Measurements from ENCODE around the gene SLC30A10. TPM values are rescaled to one million over a fixed set of nuclear protein-coding genes. Genes with fewer than 3 reads are reported as not detected.

Gene SLC30A10
- total RNA-seq (2021) (0.26 to 0.41 TPM (median 0.30 TPM) in 3 replicates), Bru-seq, nascent RNA (percentile 28 among the genes with signal in this experiment)
- long read RNA-seq, experiment 1, partial matches to known transcripts, result 0 of 2 reads
- long read RNA-seq, experiment 1, other reads (novel, unspliced or antisense), result 2 of 2 reads
- long read RNA-seq, experiment 2, result 0 reads
- long read RNA-seq, experiment 3, result 0 reads

- Mint-ChIP-seq H3K27me3 (ENCODE audit: low read depth) (peaks cover 38% of the 10 kb centered on the region), H3K4me3 (peak within 1 kb of the TSS; percentile 83), H3K27ac (no peak within 1 kb of the TSS), H3K36me3 (no peaks in the 10 kb centered on the region), H3K9me3 (no peaks in the 10 kb centered on the region), H3K4me1 (peaks cover 17% of the 10 kb centered on the region)
- DNase-seq (ENCODE audit: low spot score), result peak; percentile 50
- POLR2A ChIA-PET, result interaction anchor here (1.3 kb wide), 1 partner anchor 89 kb away, joined by 3 read pairs; no protein-coding TSS in a partner anchor
- ATAC-seq, result peak; percentile 74
- CTCF ChIA-PET, result no interaction called here
- TF ChIP-seq, protein P1, sequence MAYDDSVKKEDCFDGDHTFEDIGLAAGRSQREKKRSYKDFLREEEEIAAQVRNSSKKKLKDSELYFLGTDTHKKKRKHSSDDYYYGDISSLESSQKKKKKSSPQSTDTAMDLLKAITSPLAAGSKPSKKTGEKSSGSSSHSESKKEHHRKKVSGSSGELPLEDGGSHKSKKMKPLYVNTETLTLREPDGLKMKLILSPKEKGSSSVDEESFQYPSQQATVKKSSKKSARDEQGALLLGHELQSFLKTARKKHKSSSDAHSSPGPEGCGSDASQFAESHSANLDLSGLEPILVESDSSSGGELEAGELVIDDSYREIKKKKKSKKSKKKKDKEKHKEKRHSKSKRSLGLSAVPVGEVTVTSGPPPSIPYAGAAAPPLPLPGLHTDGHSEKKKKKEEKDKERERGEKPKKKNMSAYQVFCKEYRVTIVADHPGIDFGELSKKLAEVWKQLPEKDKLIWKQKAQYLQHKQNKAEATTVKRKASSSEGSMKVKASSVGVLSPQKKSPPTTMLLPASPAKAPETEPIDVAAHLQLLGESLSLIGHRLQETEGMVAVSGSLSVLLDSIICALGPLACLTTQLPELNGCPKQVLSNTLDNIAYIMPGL (CRISPR knock-in tag; IDR thresholded peaks at IDR 0.05), result peak; percentile 75
- TF ChIP-seq ZNF423 (CRISPR knock-in tag; IDR thresholded peaks at IDR 0.05), result peak; percentile 46; the same call in 1 of the 2 replicates
- TF ChIP-seq, protein P2, sequence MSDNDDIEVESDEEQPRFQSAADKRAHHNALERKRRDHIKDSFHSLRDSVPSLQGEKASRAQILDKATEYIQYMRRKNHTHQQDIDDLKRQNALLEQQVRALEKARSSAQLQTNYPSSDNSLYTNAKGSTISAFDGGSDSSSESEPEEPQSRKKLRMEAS (CRISPR knock-in tag; IDR thresholded peaks at IDR 0.05), result peak; percentile 64
- TF ChIP-seq FOXP1 (CRISPR knock-in tag; IDR thresholded peaks at IDR 0.05; ENCODE audit: borderline replicate concordance), result peak; percentile 79
- TF ChIP-seq, protein P3, sequence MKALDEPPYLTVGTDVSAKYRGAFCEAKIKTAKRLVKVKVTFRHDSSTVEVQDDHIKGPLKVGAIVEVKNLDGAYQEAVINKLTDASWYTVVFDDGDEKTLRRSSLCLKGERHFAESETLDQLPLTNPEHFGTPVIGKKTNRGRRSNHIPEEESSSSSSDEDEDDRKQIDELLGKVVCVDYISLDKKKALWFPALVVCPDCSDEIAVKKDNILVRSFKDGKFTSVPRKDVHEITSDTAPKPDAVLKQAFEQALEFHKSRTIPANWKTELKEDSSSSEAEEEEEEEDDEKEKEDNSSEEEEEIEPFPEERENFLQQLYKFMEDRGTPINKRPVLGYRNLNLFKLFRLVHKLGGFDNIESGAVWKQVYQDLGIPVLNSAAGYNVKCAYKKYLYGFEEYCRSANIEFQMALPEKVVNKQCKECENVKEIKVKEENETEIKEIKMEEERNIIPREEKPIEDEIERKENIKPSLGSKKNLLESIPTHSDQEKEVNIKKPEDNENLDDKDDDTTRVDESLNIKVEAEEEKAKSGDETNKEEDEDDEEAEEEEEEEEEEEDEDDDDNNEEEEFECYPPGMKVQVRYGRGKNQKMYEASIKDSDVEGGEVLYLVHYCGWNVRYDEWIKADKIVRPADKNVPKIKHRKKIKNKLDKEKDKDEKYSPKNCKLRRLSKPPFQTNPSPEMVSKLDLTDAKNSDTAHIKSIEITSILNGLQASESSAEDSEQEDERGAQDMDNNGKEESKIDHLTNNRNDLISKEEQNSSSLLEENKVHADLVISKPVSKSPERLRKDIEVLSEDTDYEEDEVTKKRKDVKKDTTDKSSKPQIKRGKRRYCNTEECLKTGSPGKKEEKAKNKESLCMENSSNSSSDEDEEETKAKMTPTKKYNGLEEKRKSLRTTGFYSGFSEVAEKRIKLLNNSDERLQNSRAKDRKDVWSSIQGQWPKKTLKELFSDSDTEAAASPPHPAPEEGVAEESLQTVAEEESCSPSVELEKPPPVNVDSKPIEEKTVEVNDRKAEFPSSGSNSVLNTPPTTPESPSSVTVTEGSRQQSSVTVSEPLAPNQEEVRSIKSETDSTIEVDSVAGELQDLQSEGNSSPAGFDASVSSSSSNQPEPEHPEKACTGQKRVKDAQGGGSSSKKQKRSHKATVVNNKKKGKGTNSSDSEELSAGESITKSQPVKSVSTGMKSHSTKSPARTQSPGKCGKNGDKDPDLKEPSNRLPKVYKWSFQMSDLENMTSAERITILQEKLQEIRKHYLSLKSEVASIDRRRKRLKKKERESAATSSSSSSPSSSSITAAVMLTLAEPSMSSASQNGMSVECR (CRISPR knock-in tag; IDR thresholded peaks at IDR 0.05; ENCODE audit: borderline replicate concordance), result peak; percentile 48; the same call in 1 of the 2 replicates
- peak; percentile 46 for TF ChIP-seq GABPB1 (CRISPR knock-in tag; IDR thresholded peaks at IDR 0.05)
- TF ChIP-seq, protein P4, sequence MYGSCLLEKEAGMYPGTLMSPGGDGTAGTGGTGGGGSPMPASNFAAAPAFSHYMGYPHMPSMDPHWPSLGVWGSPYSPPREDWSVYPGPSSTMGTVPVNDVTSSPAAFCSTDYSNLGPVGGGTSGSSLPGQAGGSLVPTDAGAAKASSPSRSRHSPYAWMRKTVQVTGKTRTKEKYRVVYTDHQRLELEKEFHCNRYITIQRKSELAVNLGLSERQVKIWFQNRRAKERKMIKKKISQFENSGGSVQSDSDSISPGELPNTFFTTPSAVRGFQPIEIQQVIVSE (CRISPR knock-in tag; IDR thresholded peaks at IDR 0.05; ENCODE audit: borderline replicate concordance), result no peak
- 0 out of 2 replicates have a peak, but pooled peaks have one; percentile 59 for TF ChIP-seq TCF7 (CRISPR knock-in tag; IDR thresholded peaks at IDR 0.05; ENCODE audit: low read depth)
- peak; percentile 34; the same call in 1 of the 2 replicates for TF ChIP-seq PREB (CRISPR knock-in tag; IDR thresholded peaks at IDR 0.05; ENCODE audit: borderline replicate concordance)
- TF ChIP-seq SP1 (CRISPR knock-in tag; conservative IDR thresholded peaks at IDR 0.05), result 0 out of 2 replicates have a peak, but pooled peaks have one; percentile 39
- TF ChIP-seq SMAD4 (CRISPR knock-in tag; IDR thresholded peaks at IDR 0.05), result no peak
- TF ChIP-seq, protein P5, sequence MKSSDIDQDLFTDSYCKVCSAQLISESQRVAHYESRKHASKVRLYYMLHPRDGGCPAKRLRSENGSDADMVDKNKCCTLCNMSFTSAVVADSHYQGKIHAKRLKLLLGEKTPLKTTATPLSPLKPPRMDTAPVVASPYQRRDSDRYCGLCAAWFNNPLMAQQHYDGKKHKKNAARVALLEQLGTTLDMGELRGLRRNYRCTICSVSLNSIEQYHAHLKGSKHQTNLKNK (CRISPR knock-in tag; IDR thresholded peaks at IDR 0.05), result no peak
- TF ChIP-seq FOXP4 (CRISPR knock-in tag; IDR thresholded peaks at IDR 0.05), result 0 out of 2 replicates have a peak, but pooled peaks have one; percentile 22
- TF ChIP-seq ZNF416 (CRISPR knock-in tag; IDR thresholded peaks at IDR 0.05), result no peak
- TF ChIP-seq, protein P6, sequence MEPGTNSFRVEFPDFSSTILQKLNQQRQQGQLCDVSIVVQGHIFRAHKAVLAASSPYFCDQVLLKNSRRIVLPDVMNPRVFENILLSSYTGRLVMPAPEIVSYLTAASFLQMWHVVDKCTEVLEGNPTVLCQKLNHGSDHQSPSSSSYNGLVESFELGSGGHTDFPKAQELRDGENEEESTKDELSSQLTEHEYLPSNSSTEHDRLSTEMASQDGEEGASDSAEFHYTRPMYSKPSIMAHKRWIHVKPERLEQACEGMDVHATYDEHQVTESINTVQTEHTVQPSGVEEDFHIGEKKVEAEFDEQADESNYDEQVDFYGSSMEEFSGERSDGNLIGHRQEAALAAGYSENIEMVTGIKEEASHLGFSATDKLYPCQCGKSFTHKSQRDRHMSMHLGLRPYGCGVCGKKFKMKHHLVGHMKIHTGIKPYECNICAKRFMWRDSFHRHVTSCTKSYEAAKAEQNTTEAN (CRISPR knock-in tag; IDR thresholded peaks at IDR 0.05), result no peak; the same call in 1 of the 2 replicates
- no peak for TF ChIP-seq ZNF219 (CRISPR knock-in tag; IDR thresholded peaks at IDR 0.05; ENCODE audit: borderline replicate concordance)
- TF ChIP-seq E2F5 (CRISPR knock-in tag; IDR thresholded peaks at IDR 0.05), result 0 out of 2 replicates have a peak, but pooled peaks have one; percentile 4
- 0 out of 2 replicates have a peak, but pooled peaks have one; percentile 43 for TF ChIP-seq TEAD1 (CRISPR knock-in tag; IDR thresholded peaks at IDR 0.05)
- no peak for TF ChIP-seq ZBTB21 (CRISPR knock-in tag; IDR thresholded peaks at IDR 0.05; ENCODE audit: borderline replicate concordance)
- TF ChIP-seq NR1H2 (CRISPR knock-in tag; IDR thresholded peaks at IDR 0.05), result no peak
Measured at GRCh38 chr1:219927956-219928790, at the start of gene SLC30A10. TSS of gene SLC30A10 (minus strand) at chr1:219928557. CDS start at chr1:219928440, 117 bp downstream.

Measured in WTC11 (cell line).